Activated T-helper 1 cell treated with Interleukin-2 at 50 U/mL for 16 hours (primary cell): ENCODE results near the gene RNF121.
A peak's percentile ranks its signal among the peaks of the same experiment; 100 is the strongest.

Experiments used
- DNase-seq: peaks from one replicate; pipeline ENCODE4 v3.0.0-alpha.2; 2020; ENCODE audit warnings: low read depth

RNF121 gene

DNA sequence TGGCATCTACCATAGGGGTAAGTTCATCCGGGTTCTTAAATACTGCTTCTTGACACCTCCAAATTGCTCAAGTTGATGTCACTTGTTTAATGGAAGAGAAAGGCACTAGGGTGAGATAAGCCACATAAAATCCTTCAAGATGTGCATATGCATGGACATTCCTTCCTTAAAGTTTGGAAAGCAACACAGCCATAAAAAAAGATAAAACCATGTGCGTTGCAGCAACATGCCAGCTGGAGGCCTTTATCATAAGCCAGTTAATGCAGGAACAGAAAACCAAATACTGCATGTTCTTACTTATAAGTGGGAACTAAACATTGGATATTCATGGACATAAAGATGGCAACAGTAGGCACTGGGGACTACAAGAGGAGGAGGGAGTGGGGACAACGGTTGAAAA lies 61.9 kb downstream of the RNF121 start:
- DNase-seq: no peak

DNA sequence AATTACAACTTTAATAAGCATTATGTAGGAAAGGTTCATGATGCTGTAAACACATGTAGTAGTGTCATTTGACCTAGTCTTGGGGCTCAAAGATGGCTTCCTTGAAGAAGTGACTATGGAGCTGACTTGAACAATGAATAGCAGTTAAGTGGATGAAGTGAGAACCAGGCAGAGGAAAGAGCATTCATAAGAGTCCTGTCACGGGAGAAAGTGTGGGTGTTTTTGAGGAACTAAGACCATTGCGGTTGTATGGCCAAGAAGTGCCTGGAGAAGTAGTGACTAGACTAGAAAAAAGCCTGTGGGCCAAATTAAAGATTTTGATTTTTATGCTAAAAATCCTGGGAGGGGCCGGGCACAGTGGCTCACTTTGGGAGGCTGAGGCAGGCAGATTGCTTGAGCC lies 62.6 kb downstream of the RNF121 start:
- no peak for DNase-seq

DNA sequence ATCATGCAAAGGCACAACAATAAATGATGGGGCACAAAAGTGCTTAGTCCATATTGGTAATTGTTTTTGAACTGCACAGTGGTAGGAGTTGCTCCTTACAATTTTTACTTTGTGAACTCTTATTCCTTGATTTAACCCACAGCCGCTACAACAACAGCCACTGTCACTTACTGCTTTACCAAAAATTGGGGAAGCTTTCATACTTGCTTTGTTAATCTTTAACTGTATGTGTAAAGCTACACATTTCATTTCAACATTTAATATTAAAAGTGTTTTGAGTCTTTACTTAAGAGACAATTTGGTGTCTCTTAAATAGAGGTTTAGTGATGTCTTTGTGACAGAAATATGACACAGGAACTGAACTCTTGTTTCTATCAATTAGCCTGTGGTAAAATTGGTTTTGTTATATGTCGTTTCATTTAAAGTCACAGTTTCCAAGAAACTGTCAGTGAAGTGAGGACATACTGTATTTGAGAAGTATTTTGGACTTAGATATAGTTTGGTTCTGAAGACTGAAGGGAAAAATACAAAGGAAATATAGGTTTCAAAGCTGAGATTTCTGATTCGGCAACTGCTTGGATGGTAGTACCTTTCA lies 63.4 kb downstream of the RNF121 start:
- DNase-seq: no peak

DNA sequence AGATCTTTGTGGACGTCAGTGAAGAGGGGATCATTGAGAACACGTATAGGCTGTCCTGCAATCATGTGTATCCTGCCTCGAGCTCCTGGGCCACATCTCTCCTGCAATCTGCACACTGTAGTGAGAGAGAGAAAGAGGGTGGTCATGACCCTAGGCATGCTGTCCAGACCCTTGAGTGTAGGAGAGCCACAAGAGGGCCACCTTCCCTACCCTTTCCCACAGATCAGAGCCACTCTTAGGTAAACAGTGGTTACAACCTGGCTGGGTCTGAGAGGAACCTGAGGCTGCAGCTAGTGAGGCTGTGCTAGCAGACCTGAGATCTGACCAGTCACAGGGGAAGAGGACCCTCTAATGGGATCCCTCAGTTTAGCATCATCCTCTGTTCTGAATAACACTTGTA lies 65.9 kb downstream of the RNF121 start:
- DNase-seq: no peak

DNA sequence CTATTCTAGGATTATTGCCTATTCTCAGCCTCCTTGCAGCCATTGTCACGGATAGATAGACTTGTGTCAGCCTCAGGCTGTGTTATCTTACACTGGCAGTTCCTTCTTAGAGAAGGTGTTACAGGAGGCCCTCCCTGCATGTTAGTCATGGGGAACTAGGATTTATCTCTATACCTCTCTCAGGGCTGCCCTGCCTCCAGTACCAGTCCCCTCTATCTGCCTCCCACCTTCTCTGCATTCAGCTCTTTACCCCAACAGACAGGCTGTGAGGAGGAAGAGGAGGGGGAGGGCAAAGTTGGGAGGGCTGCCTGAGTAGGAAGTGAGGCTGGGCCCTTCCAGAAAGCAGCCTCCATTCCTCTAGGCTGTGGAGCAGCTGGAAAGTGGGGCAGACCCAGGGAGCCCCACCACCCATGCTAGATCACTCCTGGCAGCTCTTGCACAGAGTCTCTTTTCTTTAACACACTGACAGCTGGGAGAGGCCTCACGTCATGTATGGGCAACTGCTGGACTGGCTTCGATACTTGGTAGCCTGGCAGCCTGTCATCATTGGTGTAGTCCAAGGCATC lies 67.0 kb downstream of the RNF121 start:
- no peak for DNase-seq

DNA sequence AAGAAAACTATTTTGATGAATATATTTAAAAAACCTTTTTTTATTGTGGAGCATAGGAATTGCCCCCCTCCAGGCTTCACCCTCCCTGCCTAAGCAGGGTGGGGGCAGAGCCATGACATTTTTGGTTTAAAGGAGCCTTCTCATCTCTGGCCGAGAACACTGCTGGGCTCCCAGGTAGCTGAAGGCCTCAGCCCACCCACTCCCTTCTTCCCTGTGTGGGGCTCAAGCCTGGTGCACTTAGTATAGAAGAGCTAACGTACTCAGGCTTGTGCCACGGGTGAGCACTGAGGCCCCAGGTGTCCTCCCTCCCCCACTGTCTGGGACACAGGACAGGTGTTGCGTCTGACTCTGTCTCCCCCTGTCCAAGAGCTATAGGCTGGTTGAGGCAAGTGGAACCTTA lies 67.7 kb downstream of the RNF121 start:
- no peak for DNase-seq

DNA sequence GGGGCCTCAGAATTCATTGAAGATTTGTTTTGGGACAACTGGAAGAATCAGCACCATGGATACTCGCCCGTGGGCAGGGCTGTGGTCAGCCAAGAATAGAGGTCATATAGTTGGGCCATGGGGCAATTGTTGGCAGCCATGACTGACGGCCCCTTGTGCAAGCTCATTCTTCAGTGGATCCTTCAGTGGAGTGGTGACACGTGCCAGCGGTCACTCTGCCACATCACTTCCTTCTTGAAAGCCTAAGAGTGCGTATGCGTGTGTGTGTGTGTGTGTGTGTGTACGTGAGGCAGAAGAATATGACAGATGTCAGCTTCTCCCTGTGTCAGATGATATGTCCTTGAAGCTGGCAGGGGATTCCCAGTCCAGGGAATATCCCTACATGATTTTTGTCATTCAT lies 68.1 kb downstream of the RNF121 start:
- no peak for DNase-seq

DNA sequence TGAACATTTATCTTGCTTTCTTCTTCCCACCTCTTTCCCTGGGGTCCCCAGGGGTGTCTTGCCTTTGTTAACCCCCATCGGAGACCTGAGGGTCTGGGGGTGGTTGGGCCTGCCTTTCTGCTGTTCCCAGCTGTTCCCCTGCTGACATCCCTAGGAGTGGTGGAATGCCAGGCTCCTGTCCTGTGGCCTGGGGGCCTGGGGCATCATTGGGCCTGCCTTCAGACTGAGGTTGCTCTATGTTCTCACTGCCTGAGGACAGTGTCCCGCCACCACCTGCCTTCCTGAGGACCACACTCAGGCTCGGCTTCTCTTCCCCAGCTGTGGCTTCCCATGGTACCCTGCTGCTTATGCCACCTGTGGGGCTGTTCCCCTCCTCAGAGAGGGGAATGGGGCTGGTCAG lies 68.7 kb downstream of the RNF121 start:
- no peak for DNase-seq

DNA sequence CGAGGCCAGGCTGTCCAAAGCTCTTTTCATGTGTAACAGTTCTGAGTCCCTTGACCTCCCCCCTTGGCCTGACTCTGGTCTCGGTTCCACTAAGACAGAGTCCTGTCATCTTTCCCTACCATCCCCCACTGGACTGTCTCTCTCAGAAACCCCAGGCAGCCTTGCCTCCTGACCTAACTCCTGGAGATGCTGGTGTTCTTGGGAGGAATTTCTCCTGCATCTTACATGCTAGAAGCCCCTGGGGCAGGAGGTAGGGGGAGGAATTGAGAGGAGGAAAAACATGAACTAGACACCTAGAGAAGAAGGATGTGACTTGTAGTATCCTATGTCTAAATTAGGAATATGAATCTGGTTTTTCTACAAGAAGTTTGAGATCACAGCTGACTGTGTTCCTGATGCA lies 69.2 kb downstream of the RNF121 start:
- DNase-seq: no peak

DNA sequence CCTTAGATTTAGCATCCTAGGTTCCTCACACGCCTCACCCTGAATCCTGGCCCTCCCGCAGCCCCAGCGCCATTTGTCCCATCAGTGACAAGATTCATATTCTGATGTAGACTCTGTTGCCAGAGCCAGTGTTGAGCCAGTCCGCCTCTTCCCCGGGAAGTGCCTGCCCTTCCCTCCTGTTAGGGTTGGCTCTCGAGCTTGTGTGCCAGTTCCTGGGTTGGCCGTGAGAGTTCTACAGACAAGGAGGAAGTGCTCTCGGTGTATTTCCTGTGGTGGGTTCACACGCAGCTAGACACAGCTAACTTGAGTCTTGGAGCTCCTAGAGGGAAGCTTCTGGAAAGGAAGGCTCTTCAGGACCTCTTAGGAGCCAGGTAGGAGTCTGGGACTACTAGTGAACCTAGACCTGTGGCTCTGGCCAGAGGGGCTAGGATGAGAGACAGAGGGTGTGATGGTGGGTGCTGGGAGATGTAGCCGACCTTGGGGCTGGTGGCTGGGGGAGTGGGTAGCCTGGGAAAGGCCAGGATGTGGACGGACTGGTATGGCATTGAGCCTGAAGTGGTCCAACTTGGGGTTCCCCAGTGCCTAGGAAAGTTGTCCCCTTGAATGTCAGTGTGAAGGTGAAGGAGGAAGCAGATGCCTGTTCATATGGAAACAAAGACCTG lies 69.9 kb downstream of the RNF121 start, which contains the start of gene IL18BP:
Gene IL18BP (plus strand): TSS at position 261 of the 662 bp plus-strand sequence. CDS start 1,076 bp downstream, outside the sequence.
- peak; percentile 7 for DNase-seq

DNA sequence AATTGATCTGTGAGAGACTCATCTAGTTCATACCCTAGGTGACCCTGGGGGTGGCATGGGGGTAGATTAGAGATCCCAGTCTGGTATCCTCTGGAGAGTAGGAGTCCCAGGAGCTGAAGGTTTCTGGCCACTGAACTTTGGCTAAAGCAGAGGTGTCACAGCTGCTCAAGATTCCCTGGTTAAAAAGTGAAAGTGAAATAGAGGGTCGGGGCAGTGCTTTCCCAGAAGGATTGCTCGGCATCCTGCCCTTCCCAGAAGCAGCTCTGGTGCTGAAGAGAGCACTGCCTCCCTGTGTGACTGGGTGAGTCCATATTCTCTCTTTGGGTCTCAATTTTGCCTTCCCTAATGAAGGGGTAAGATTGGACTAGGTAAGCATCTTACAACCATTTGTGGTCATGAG lies 70.5 kb downstream of the RNF121 start:
- DNase-seq: no peak

DNA sequence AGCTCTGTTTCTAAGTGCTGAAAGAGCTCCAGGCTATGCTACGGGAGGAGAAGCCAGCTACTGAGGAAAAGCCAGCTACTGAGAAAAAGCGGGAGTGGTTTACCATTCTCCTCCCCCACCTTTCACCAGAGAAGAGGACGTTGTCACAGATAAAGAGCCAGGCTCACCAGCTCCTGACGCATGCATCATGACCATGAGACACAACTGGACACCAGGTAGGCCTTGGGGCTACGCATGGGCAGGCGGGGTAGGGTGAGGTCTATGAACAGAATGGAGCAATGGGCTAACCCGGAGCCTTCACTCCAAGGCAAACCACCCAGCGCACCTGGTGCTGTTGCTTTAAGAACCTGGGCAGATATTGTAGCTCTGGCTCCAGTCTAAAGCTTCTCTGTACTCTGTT lies 71.0 kb downstream of the RNF121 start:
- no peak for DNase-seq

DNA sequence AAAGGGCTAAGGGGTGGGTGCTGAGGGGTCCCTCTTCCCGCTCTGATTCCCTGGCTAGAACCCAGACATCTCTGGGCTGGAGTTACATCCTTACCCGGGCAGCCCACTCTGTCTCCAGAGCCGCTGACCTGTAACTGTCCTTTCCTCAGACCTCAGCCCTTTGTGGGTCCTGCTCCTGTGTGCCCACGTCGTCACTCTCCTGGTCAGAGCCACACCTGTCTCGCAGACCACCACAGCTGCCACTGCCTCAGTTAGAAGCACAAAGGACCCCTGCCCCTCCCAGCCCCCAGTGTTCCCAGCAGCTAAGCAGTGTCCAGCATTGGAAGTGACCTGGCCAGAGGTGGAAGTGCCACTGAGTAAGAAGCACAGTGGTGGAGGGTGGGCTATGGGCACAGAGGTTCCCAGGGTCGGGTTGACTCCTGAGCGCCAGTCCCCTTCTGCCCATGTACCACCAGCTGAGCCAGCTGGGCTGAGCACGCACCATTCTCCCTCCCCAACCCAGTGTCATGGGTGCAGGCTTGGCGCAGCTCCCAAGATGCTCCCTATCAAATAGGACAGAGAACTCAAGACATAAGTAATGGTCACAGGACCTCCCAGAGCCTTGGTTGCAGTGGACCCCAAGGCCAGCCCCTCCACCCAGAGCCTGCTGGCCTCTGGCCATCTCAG lies 71.5 kb downstream of the RNF121 start:
- DNase-seq: no peak

DNA sequence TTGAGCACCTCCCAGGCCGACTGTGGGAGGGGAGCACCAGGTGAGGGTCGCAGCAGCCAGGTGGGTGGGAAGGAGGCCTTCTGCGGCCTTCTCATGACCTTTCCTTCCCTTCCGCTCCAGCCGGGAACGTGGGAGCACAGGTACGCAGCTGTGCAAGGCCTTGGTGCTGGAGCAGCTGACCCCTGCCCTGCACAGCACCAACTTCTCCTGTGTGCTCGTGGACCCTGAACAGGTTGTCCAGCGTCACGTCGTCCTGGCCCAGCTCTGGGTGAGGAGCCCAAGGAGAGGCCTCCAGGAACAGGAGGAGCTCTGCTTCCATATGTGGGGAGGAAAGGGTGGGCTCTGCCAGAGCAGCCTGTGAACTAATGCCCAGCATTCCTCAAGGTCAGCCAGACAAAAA lies 72.4 kb downstream of the RNF121 start:
- no peak for DNase-seq

DNA sequence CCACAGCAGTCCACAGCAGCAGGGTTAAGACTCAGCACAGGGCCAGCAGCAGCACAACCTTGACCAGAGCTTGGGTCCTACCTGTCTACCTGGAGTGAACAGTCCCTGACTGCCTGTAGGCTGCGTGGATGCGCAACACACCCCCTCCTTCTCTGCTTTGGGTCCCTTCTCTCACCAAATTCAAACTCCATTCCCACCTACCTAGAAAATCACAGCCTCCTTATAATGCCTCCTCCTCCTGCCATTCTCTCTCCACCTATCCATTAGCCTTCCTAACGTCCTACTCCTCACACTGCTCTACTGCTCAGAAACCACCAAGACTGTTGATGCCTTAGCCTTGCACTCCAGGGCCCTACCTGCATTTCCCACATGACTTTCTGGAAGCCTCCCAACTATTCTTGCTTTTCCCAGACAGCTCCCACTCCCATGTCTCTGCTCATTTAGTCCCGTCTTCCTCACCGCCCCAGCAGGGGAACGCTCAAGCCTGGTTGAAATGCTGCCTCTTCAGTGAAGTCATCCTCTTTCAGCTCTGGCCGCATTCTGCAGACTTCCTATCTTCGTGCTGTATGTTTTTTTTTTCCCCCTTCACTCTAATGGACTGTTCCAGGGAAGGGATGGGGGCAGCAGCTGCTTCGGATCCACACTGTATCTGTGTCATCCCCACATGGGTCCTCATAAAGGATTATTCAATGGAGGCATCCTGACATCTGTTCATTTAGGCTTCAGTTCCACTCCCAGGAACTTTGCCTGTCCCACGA lies 73.2 kb downstream of the RNF121 start:
- DNase-seq: no peak

DNA sequence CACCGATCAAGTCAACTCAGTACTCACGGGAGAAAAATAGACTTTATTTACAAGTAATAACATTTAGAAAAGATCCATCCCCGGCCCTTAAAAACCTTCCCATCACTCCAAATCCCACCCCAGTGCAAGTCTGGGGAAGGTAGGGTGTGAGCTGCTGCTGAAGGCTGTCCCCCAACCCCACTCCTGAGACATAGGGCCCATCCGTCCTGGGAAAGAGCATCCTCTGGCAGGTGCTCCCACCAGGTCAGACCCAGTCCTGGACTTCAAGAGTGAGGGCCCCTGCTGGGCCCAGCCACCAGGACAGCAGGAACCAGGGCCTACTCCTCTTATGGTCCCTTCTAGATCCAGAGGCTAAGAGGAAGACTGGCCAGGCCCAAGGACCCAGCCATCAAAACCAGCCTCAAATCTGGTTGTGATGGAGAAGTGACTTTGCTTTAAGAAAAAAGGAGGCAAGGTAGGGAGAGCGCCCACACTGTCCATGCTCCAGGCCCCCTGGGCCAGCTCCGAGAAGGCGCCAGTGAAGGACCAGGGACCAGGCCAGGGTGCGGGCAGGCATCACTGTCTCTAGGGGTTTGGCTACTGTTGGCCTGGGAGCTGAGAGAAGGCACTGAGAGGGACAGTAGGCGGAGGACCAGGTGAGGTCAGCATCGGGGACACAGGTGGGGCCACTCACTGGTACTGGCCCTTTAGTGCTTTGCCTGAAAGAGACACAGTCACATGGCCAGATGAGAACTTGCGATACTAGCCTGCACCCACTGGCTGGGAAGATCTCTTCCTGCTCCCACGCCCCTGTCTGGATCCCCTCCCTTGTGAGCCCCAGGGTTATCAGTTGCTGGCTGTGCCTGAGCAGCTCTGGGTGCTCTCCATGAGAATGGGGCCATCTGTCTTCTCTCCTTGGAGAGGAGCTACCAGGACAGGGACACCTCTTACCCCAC lies 74.3 kb downstream of the RNF121 start:
- no peak for DNase-seq

DNA sequence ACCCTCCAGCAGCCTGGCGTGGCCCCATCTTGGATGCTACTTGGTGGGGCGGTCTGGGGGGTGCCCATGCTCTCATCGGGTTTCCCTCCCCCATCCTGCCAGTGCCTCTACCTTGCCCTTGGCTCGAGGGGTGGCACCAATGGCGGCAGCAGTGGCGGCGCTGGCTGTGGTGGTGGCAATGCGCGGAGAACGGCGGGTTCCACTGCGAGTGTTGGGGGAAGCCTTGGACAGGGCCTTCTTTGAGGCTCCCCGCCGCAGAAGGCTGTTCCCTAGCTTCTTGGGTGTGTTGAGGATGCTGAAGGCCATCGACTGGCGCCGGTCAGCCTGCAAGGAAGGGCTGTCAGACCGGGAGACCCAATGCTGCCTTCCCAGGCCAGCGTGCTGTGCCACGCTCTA lies 74.9 kb downstream of the RNF121 start:
- no peak for DNase-seq

DNA sequence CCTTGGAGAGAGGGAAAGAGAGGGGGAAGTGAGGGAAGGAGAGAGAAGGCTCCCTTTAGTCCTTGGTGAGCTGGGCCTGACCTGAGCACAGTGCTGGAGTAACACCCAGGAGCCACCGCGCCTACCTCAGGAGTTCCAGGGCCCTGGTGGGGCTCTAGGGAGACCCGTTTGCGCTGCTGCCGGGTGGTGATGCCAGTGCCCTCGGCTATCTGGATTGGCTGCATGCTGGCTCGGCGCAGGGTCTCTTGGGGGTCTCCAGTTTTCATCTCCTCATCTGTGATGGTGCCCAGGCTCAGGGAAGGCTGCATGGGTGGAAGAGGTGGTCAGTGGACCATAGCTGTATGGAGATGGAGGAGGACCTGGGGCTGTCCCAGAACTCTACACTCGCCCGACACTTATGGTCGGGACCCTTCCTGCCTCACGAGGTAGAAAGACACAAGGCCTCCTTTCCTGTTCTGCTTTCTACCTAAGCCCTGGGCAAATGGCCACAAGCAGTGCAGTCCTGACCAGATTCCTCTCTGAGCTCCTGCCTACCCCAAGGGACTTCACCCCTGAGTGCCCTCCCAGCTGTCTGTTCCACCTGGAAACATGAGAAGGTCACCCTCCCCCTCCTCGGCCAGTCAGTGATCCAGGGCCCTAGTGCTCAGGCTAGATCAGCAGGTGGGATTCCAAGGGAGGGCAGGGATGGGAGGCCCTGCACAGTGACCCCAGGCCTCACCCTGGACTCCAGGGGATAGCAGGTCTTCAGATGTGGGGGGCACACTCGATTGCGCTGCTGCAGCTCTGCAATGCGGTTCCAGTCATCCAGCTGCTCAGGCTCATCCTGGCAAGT lies 75.9 kb downstream of the RNF121 start:
- no peak for DNase-seq

DNA sequence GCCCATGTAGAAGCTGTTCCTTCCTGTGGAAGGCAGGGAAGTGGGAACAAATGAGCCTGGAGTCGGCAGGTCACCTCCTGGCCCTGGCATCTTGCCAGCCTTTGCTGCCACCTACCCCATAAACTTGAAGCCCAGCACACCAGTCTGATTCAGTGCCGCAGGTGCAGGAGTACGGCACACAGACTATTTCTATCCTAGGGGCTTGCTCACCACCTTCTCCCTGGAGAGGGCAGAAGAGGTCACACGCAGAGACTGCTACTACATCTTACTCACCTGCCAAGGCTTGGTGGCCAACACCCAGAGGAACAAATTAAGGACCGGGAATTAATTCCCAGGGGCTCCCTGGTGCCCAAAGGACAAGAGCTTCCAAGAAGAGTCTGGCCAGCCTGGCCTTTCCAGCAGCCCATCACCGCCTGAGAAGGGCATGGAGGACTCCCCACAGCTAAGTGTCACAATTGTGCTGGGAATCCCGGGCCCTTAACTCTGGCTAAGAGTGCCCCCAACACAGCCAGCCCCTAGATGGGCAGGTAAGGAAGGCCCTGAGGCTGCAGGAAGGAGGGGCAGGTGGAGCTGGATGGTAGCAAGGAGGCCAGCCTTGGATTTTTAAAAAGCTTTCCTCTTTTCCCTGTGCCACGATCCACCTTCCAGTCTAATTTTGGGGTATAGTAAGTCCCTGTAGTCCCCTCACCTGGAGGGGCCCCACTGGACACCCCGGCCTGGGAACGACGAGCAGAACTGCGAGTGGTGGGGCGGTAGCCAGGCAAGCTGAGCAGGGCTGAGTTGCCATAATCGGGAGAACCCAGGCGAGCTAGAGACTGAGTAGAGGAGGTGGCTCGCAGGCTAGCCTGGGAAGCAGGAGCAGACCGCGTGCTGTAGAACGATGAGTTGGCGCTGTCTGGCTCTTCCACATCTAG lies 76.8 kb downstream of the RNF121 start:
- DNase-seq: no peak
